ENCODE results near the gene SELENOV. TPM values are rescaled to one million over a fixed set of nuclear protein-coding genes. Genes with fewer than 3 reads are reported as not detected.

SELENOV gene
- total RNA-seq, 1 donor from 2014 or later, result 0.78 TPM

- Mint-ChIP-seq H3K4me3 (peak overlapping the region; percentile 69), H3K36me3 (peaks cover 2% of the 10 kb centered on the region), H3K27ac (no peak overlapping the region), H3K9me3 (no peaks in the 10 kb centered on the region), H3K27me3 (ENCODE audit: low read depth) (peaks cover 72% of the 10 kb centered on the region), H3K4me1 (peaks cover 6% of the 10 kb centered on the region)
- DNase-seq (ENCODE audit: low spot score in 2 of 2, unreplicated experiment in 2 of 2), result no peak
- no peak for TF ChIP-seq CTCF (IDR thresholded peaks at IDR 0.05; ENCODE audit: unreplicated experiment)
Measured at GRCh38 chr19:39516270-39516669, 1.3 kb downstream of the SELENOV start.

DNA sequence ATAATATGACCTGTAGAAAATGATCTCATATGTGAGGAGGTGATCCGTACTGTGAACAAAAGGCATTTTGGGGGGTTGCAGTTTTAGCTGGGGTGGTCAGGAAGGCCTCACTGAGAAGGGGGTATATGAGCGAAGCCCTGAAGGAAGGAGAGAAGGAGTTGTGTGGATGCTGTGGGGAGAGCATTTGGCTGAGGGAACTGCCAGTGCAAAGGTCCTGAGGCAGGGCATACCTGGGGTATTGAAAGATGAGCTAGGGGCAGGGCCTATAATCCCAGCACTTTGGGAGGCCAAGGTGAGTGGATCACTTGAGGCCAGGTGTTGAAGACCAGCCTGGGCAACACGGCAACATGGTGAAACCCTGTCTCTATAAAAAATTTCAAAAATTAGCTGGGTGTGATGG lies 2.5 kb downstream of the SELENOV start:
- no peak for TF ChIP-seq CTCF (IDR thresholded peaks at IDR 0.05; ENCODE audit: unreplicated experiment)
- Mint-ChIP-seq H3K27me3 (ENCODE audit: low read depth) (peaks cover 66% of the 10 kb centered on the region), H3K27ac (no peak overlapping the region), H3K36me3 (peaks cover 2% of the 10 kb centered on the region), H3K4me3 (no peak overlapping the region), H3K4me1 (peaks cover 6% of the 10 kb centered on the region), H3K9me3 (no peaks in the 10 kb centered on the region)
- no peak for DNase-seq (ENCODE audit: low spot score in 2 of 2, unreplicated experiment in 2 of 2)

DNA sequence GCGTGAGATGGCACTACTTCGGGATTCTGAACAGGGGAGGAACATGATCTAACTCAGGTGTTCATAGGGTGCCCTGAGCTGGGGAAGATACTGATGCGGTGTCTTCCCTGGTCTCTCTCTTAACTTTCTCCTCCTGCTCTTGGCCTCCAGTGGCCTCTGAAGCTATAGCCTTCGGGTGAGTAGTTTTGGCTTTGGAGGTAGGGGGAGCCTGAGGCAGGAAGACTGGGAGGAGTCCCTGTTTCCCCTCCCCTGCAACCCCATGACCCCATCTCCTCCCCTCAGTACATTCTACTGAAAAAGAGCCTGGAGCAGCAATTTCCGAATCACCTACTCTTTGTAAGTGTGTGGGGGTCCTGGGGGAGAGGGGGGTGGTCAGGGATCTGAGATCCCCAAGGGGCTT lies 3.5 kb downstream of the SELENOV start:
- H3K27me3 Mint-ChIP-seq (ENCODE audit: low read depth), result peaks cover 56% of the 10 kb centered on the region
- no peak for TF ChIP-seq CTCF (IDR thresholded peaks at IDR 0.05; ENCODE audit: unreplicated experiment)
- no peak for DNase-seq (ENCODE audit: low spot score in 2 of 2, unreplicated experiment in 2 of 2)

GRCh38 chr19:39518975-39519374 lies 4.0 kb downstream of the SELENOV start:
- TF ChIP-seq CTCF (IDR thresholded peaks at IDR 0.05; ENCODE audit: unreplicated experiment), result no peak
- Mint-ChIP-seq H3K4me1 (peaks cover 6% of the 10 kb centered on the region), H3K27me3 (ENCODE audit: low read depth) (peaks cover 51% of the 10 kb centered on the region), H3K9me3 (no peaks in the 10 kb centered on the region), H3K27ac (no peak overlapping the region), H3K36me3 (peaks cover 2% of the 10 kb centered on the region), H3K4me3 (no peak overlapping the region)
- no peak for DNase-seq (ENCODE audit: low spot score in 2 of 2, unreplicated experiment in 2 of 2)

More for the DNA sequence above, 3.5 kb downstream of the SELENOV start:
- Mint-ChIP-seq H3K36me3 (peaks cover 2% of the 10 kb centered on the region), H3K4me1 (peaks cover 6% of the 10 kb centered on the region), H3K27ac (no peak overlapping the region), H3K9me3 (no peaks in the 10 kb centered on the region), H3K4me3 (no peak overlapping the region)

DNA sequence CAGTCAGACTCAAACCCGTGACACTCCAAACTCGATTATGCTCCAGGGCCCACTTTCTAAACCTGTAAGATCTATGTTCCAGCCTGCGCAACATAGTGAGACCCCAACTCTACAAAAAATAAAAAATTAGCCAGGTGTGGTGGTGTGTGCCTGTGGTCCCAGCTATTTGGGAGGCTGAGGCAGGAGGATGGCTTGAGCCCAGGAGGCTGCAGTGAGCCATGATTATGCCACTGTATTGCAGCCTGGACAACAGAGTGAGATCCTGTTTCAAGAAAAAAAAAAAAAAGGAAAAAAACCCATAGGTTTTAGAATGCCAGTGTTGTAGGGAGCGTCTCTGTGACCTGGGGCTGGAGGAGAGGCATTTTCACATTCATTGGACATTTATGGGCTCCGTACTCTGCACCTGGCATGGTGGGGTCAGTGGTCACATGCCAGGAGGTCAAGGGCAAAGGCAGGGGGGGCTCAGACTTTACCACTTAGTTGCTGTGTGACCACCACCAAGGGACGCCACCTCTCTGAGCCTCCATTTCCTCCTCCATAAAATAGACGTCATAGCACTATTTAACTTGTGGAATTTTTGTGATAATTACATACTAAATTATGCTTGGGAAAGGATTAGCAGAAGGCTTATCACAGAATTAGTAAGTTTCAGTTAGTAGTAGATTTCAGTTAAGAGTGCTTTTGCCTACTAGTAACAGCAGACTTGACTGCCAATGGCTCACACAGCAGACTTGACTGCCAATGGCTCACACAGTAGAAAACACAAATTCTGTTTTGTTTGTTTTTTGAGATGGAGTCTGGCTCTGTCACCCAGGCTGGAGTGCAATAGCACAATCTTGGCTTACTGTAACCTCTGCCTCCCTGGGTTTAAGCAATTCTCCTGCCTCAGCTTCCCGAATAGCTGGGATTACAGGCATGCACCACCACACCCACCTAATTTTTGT lies 5.9 kb downstream of the SELENOV start:
- H3K4me1 Mint-ChIP-seq, result peaks cover 2% of the 10 kb centered on the region
- H3K4me3 Mint-ChIP-seq, result no peak overlapping the region
- H3K9me3 Mint-ChIP-seq, result no peaks in the 10 kb centered on the region
- H3K27ac Mint-ChIP-seq, result no peak overlapping the region
- no peak for DNase-seq (ENCODE audit: low spot score in 2 of 2, unreplicated experiment in 2 of 2)
- no peak for TF ChIP-seq CTCF (IDR thresholded peaks at IDR 0.05; ENCODE audit: unreplicated experiment)
- H3K36me3 Mint-ChIP-seq, result peaks cover 5% of the 10 kb centered on the region
- H3K27me3 Mint-ChIP-seq (ENCODE audit: low read depth), result peaks cover 32% of the 10 kb centered on the region

All from mesothelial cell of epicardium (in vitro differentiated cells).